Activated CD4-positive, alpha-beta T cell treated with anti-CD3 and anti-CD28 coated beads, Interleukin-2, amount 50 U/mL, for 16 hours (primary cell): Measurements from ENCODE around the gene RCOR1.
"Not testable (repeated sequence)": the region's sequence is repeated elsewhere in the genome, so short reads cannot be mapped to it uniquely, and the experiment has no call there.

Experiments used
- DNase-seq: peaks from one replicate; pipeline ENCODE4 v3.0.0-alpha.2; 2020

Gene RCOR1

GRCh38 chr14:102591944-102592762, at the start of gene RCOR1:
TSS of gene RCOR1 (plus strand) at chr14:102592649. CDS start at chr14:102592887, 238 bp downstream.
- DNase-seq = peak; percentile 98

DNA sequence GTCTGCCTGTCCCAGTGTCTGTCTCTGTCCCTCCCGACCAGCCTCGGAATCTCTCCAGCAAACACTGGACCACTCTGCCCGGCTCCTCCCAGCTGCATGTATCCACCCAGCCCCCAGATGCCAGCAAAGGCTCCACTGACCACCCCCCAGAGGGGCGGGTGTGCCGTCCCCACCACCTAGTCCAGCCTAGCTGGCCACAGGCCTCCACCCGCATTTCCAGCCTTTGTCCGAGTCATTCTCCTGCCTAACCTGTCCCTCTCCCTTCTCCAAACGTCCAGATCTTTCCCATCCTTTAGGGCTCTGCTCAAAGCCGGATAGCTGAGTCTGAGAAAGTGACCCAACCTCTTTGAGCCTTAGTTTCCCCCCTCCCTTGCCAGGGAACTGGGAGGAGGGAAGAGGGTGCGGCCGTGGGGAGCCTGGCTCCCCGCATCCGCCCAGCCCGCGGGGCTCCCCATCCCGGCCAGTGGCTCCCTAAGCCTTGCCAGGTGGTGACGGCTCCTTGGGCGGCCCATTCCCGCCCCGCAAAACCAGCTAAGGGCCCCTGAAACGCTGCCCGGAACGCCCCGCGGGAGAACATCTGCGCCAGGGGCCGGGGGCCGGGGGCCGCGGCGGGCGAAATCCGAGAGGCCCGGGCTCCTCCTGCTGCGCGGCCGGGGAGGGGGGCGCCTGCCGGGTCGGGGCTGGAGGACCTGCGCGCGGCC, 48.3 kb upstream of the RCOR1 start:
- no peak for DNase-seq

GRCh38 chr14:102544747-102545460, 47.5 kb upstream of the RCOR1 start:
- no peak for DNase-seq

DNA sequence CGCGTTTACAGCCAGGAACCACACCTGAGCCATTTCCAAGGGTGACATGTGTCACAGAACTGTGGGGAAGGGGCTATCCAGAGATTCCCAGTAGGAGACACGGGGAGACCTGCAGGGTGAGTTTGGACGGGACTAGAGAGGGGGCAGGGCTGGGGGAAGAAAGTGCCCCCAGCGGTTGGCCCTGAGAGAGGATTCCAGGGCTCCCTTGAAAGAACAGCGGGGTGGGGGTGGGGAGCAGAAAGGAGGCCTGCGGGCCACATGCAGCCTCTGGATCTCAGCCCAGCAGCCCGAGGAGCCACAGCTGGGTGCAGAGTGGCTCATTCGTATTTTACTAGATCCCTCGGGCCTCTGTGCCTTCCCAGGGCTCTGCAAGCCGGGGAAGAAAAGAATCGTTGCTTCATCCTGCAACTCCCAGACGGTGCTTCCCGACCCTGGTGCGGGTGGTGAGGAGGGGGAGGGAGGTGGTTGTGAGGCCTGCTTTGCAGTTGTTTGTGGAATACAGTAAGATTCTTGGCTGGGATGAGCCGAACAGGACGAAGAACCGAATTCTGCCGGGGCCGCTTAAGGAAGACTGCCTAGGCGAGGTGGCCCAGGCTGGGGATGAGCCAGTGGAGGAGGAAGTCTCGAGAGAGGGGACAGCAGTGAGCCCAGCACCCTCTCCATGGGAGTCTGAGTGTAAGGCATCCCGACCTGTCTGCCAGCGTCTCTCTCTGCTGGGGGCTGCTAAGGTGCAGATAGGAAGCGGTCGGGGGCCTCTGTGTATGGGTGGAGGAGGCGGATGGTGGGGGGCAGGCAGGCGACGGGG, 46.8 kb upstream of the RCOR1 start:
- DNase-seq = no peak

GRCh38 chr14:102548616-102549240, 43.7 kb upstream of the RCOR1 start:
- no peak for DNase-seq

- DNase-seq = not testable (repeated sequence)
Observed at GRCh38 chr14:102550927-102551401, 41.5 kb upstream of the RCOR1 start.

DNA sequence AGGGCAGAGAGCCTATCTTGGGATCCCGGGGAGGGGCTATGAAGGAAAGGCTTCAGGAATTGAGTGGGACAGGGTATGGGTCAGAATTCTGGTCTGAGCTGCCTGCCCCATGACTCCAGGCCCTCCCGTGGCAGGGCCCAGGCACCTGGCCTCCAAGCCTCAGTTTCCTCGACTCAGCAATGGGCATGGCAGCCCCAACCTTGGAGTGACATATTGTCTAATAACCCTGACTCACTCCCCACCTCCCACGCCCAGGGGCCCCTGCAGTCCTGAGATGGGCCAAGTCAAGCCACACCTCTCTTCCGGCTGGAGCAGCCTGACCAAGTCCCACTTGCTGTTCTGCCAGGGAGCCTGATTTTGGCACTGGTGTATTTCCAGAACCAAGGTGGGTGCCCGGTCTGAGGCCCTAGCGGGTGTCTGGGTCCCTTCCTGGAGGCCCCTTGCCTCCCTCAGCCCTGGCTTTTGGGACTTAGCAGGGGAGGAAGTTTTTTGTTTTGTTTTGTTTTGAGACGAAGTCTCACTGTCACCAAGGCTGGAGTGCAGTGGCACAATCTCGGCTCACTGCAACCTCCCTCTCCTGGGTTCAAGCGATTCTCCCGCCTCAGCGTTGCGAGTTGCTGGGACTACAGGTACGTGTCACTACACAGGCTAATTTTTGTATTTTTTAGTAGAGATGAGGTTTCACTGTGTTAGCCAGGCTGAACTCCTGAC, 40.3 kb upstream of the RCOR1 start:
- peak; percentile 12 for DNase-seq

- DNase-seq = peak; percentile 35
Observed at GRCh38 chr14:102554821-102555819, 37.3 kb upstream of the RCOR1 start.

DNA sequence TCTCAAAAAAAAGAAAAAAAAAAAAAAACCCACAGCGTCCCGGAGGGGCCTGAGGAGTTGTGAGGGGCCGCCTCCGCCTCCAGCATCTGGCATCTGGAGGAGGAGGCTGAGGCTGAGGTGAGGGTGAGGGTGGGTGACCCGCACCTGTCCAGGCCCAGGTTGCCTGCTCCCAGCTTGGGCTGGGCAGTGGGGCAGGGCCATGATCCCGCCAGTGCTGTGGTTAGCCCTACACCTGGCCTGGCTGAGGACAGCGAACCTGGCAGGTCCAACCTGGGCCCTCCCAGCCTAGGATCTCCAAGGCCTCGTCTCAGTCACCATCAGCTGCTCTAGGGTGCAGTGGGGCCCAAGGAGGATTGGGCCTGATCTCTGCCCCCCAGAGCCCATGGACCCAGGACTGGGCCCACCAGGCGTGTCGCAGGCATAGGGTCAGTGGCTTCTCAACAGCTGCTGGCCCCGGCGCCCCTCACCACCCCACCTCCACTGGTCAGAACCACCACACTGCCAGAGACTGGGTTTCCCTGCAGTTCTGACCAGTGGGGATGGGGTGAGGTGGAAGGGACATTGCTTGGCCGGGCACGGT, 36.3 kb upstream of the RCOR1 start:
- DNase-seq = no peak

DNA sequence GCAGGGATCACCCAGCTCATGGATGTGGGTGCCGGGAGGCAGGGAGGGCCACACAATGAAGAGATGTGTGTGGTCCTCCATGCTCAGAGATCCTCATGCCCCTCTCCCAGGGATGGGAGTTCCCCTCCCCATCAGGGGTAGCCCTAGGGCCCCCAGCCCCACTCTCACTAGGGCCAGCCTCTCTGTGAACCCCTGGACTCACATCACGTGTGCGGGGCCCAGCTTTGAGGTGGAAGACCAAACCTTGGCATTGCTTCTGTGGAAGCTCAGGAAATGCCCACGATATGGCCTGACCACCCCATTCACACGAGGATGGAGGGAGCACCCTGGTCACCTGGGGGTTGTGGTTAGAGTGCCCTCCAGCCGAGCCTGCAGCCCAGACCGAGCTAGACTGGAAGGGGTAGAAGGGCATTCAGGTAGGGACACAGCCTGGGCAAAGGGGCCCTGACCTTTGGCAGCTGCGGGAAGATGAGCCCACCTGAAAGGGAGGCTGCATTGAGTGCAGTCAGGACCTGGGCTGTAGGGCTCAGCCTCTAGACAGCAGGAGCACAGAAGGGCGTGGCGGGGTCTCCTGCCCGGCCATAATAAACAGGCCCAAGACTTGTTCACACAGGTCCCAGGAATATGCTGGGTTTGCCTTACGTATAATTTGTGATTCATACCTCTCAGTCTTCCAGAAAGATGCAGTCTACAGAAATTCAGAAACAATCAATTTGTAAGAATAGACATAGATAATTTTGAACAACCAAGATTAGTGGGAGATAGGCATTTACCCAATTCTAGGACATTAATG, 34.8 kb upstream of the RCOR1 start:
- DNase-seq = no peak

GRCh38 chr14:102558556-102558955, 33.9 kb upstream of the RCOR1 start:
- DNase-seq = no peak

GRCh38 chr14:102560458-102561261, 31.8 kb upstream of the RCOR1 start:
- DNase-seq = no peak

- DNase-seq = peak; percentile 57
Observed at GRCh38 chr14:102565331-102565887, 27.0 kb upstream of the RCOR1 start.

DNA sequence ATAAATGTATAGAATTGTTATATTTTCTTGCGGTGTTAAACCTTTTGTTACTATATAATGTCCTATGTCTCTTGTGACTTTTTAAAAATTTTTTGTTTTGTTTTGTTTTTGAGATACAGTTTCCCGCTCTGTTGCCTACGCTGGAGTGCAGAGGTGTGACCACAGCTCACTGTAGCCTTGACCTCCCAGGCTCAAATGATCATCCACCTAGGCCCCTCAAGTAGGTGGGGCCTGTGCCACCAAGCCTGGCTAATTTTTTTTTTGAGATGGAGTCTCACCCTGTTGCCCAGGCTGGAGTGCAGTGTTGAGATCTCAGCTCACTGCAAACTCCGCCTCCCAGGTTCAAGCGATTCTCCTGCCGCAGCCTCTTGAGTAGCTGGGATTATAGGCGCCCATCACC, 26.5 kb upstream of the RCOR1 start:
- DNase-seq = no peak

DNA sequence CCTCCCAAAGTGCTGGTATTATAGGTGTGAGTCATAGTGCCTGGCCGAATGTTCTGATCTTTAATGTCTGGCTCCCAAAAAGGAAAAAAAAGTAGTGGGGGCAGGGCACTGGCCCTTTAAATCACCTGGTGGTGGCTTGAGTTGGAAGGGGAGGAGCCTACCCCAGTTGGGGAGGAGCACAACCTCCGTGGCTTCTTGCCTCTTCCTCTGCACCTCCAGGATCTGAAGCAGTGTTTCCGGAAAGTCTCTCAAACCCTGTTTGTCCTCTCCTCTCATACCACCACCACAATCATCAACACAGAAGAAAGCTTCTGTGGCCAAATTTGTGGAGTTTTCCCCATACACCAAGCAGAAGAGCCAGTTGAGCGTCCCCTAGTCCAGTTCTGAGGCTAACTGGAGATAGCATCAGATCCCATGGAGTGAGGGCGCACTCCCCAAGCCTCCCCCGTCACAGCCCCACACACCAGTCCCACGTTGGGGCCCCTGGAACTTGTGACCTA, 24.3 kb upstream of the RCOR1 start:
- peak; percentile 60 for DNase-seq

GRCh38 chr14:102570334-102570995, 22.0 kb upstream of the RCOR1 start:
- no peak for DNase-seq

GRCh38 chr14:102571043-102571442, 21.4 kb upstream of the RCOR1 start:
- DNase-seq = no peak
